LNCaP clone FGC (cell line): ENCODE data around the gene C14orf93.
"Not testable (repeated sequence)": the region's sequence is repeated elsewhere in the genome, so short reads cannot be mapped to it uniquely, and the experiment has no call there.

Experiments
- DNase-seq: peaks from one replicate; pipeline ENCODE4 v3.0.0-alpha.2; 2011; ENCODE audit warnings: low read depth
- H3K4me3 ChIP-seq: 2 replicates; pipeline ENCODE4 v1.5.1; 2011; ENCODE audit warnings: mild to moderate bottlenecking, low read depth, low read length, control low read depth
- CTCF ChIP-seq: IDR thresholded peaks from 2 replicates; pipeline ENCODE4 v1.5.1; 2012; ENCODE audit warnings: mild to moderate bottlenecking; ENCODE audit not compliant: control insufficient read depth, insufficient read depth; ENCODE audit errors: extremely low read depth

C14orf93 gene

DNA sequence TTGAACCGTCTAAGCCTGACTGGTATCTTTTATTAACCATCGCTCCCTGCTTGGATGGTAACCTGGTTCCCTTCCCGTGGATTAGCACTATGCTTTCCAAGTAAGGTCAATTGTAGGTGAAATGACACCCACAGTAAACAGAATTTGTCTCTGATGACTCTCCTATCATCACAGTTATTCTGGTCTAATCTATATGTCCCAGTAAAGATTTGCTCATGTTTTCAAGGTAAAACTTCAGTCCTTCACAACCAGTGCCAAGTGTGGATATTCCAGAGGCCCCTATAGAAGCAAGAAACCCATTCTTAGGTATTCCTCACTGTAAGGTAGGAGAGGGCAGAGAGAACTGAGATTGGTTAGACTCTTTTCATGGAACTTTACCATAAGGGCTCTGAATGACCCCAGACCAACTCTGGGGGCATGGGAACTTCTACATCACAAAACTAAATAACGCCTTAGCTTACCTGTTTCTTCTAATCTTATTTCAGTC, 43.1 kb downstream of the C14orf93 start:
- DNase-seq = no peak
- no peak overlapping the region for H3K4me3 ChIP-seq
- no peak for TF ChIP-seq CTCF

DNA sequence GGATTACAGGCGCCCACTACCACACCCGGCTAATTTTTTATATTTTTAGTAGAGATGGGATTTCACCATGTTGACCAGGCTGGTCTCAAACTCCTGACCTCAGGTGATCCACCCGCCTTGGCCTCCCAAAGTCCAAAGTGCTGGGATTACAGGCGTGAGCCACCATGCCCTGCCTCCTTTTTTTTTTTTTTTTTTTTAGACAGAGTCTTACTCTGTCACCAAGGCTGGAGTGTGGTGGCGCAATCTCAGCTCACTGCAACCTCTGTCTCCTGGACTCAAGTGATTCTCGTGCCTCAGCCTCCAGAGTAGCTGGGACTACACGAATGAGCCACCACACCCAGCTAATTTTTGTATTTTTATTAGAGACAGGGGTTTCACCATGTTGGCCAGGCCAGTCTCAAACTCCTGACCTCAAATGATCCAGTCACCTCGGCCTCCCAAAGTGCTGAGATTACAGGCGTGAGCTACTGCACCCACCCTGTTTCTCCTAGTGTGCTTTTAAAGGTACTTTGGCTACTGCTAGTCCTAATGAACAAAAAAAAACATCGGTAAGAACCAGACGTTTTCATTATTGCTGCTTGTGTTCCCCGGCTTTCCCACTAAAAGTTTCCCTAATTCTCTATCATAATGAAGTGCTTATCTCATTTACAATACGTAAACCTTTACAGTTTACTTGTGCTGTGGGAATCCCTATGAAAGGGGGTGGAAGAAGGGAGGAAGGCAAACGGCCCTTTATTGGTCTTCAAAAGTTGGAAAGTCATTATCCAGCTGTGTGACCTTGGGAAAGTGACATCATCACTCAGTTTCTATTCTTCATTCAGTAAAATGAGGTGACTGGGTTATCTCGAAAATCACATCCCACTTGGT, 43.8 kb downstream of the C14orf93 start:
- H3K4me3 ChIP-seq, DNase-seq: not testable (repeated sequence)

- no peak overlapping the region for H3K4me3 ChIP-seq
- no peak for TF ChIP-seq CTCF
- DNase-seq = no peak
Measured at GRCh38 chr14:22962061-22962676, 47.8 kb downstream of the C14orf93 start.

DNA sequence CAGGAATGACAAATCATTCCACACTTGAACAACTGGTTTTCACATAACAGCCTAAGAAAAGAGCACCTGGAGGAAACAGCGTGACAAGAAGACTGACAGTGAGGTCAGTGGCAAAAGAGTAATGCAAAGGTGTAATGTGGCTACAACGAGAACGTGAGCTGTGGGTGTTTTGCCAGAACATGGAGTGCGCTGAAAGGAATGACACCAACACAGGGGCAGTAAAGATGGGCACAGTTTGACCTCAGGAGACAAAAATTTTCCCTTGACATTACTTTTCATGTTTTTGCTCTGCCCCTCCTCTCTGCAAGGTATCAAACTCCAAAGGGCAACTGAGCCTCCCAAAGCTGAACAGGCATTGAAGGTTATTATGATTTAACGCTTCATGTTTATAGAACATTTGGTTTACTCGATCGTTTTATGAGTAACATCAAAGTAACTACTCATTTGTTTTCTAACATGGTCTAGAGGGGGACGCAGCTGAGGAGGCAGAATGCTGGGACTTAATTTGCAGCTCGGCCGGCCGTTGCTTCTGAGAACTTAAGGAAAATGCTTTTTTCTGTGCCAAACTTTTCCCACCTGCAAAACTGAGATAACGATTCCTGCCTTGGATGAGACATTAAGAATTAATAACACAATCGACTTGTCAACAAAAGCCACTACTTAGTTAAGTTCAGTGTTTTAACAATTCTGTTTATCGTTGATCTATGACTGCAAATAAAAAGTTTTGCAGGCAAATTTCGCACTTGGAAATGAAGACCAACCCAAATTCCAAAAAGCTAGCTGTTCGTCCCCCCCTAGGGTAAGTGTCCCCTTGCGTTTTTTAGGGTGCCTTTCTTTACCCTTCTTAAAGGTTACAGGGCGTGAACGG, 54.0 kb downstream of the C14orf93 start:
- no peak for TF ChIP-seq CTCF
- no peak for DNase-seq
- peak overlapping the region; percentile 59 for H3K4me3 ChIP-seq

- H3K4me3 ChIP-seq = no peak overlapping the region
- DNase-seq = no peak
- TF ChIP-seq CTCF = no peak
Measured at GRCh38 chr14:22952418-22952817, 57.5 kb downstream of the C14orf93 start.

DNA sequence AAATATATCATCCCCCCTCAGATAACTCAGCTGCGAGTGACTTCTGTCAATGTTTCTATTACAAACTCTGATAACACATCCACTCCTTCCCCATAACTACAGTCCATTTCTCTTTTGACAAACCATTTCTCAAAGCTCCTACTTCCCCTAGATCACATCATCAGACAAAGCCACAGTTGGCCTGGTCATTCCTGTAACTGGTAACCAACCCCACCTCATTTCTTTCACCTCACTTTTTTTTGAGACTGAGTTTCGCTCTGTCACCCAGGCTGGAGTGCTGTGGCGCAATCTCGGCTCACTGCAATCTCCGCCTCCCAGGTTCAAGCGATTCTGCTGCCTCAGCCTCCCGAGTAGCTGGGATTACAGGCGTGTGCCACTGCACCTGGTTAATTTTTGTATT, 58.1 kb downstream of the C14orf93 start:
- DNase-seq, H3K4me3 ChIP-seq: not testable (repeated sequence)

GRCh38 chr14:22945642-22946041, 64.3 kb downstream of the C14orf93 start:
- no peak for TF ChIP-seq CTCF
- no peak overlapping the region for H3K4me3 ChIP-seq
- no peak for DNase-seq
